GM19463 (cell line): ENCODE results near the gene SUMO4.
"Not testable (repeated sequence)": the region's sequence is repeated elsewhere in the genome, so short reads cannot be mapped to it uniquely, and the experiment has no call there.

Experiments
- ATAC-seq: cut with Tn5 transposase; IDR thresholded peaks from one replicate; pipeline ENCODE4 v1.9.1; 2021; ENCODE audit warnings: mild to moderate bottlenecking, moderate library complexity; ENCODE audit not compliant: unreplicated experiment

Gene SUMO4

DNA sequence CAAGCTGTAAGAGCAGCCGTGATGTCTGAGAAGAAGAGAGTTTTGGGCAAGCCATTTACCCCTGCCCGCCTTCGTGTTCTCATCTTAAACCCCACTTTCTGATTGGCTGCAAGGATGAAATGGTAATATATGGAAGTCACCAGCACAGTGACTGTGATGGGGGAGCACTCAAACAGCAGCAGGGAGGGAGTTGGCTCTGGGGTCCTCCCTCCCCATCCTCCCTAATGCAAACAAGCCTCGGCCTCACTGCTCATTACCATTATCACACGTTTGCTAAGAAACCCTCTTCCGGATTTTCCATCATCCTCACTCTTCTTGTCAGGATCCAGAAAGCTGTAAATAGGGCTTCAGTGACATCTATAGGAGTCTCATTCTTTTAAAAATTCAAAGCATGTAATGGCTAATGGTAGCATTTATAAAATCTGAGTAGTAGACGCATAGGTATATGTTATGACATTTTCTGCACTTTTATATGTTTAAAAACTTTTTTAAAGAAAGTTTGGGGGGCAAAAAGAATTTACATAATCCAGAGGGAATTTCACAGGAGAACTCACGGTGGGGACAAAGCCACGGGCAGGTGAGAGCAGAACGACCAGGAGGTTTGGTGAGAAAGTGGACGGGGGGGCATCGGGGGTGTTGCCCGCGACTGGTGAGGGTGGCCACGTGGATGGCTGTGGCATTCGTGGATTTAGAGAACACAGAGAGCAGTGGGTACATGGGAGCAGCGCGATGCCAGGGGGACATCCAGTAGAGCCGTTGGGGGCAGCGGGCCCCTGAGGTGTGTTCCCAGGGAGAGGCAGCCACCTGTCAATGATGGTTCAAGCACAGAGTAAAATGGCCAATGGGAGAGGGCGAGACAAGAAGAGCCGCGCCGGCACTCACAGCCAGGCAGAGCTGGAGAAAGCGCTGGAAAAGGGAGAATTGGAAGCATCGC, 29.6 kb downstream of the SUMO4 start:
- ATAC-seq: no peak

DNA sequence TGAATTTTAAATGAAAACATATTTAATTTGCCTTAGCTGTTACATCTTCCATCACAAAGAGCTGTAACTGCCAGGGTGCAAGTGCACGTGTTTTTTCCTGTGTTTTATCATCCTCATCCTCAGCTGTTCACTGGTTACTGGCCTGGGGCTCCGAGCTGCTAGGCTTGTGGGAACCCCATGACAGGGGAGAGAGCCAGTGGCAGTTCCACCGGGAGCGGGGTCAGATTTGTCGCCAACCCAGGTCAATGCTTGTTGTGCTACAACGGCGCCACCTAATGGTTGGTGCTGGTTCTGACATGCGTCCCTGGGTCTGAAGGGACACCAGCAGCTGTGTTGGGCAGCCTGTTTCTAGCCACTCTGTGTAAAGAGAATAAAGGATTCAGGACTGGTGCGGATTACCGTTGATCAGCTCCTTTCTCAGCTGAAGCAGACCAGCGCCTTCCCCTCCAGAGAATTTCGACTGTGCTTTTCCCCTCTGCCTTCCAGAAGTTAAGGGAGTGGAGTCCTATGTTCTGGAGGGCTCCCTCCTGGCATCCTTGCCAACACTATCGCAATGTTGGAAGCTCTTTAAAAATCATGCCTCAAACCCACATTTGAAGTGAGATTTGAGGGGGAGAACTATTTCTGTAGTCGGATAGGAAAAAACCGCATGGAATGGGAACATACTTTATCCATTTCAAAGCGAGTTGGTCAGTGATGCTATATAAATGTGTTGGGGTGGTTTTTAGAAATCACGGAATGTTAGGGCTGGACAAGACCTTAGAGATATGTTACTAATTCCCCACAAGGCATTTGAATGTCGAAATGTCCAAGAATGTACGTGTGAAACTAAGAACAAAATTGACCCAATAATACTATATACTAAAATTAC, 32.1 kb downstream of the SUMO4 start:
- peak; percentile 96 for ATAC-seq

DNA sequence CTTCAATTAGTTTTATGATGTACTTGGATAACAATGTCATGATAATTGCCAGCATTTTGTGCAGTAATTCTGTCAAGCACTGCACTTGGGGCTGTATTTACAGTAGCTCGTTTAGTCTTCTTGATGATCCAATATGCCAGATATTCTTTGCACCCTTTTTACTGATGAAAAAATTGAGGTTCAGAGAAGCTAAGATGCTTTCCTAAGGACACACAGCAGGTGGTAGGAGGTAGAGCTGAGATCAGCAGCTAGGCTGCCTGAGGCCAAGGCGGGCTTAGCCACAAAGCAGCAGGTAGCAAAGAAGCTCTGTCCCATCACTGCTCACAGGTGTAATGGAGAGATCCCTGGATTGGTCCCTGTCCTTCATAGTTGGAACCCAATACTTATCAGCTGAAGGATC, 33.3 kb downstream of the SUMO4 start:
- no peak for ATAC-seq

DNA sequence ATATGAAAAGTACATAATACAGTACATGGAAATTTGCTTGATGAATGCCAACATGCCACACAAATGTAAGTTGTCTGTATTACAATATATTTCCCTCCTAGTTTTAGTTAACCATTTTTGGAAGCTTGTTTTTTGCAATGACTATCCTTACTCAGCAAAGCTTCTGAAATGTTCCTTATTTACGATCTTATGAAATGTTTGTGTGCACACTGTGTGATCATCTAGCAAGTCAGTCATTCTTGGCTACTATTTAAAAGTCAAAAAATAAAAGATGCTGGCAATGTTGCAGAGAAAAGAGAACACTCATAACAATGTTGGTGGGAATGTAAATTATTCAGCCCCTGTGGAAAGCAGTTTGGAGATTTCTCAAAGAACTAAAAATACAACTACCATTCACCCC, 33.8 kb downstream of the SUMO4 start:
- ATAC-seq: no peak

DNA sequence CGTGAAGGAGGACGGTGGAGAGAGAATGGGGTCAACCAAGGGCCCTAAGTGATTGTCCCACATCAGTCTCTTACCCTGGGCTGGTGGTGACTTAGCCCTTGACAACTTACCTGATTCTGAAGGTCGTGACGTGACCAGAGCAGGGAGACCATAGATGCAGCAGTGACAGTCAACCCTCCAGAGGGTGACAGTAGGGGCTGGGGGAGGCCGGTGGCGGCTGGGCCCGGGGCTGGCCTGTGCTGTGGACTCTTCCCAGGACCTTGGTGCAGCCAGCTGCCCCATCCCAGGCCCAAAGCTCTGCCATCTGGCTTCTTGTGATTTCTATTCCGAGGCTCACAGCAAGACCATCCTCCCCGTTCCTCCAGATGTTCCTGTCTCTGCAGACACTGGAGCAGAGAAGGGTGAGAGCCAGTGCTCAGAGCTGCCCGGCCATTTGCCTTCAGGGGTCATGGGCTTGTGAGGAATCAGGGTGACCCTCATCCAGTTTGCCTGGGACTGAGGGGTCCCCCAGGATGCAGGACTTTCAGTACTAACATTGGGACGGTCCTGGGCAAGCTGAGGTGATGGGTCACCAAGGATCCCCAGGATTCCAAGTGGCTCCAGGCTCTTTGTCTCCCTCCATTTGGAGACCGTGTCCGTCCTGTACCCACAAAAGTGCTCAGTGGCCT, 36.0 kb downstream of the SUMO4 start:
- no peak for ATAC-seq

DNA sequence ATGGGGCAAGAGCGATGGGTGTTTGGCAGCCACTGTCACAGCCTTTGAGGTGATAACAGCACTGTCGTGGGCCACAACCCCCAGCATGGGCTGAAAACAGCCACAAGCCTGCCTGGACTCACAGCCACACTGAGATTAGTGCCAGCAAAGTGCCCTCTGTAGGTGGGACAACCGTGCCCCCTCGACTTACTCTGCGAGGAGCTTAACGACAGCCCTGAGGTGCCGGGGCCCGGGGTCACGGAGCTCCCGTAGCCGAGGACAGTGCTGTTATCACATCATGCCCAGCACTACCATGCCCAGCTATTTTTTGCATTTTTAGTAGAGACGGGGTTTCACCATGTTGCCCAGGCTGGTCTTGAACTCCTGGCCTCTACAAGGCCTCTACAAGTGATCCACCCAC, 36.6 kb downstream of the SUMO4 start:
- ATAC-seq: no peak

DNA sequence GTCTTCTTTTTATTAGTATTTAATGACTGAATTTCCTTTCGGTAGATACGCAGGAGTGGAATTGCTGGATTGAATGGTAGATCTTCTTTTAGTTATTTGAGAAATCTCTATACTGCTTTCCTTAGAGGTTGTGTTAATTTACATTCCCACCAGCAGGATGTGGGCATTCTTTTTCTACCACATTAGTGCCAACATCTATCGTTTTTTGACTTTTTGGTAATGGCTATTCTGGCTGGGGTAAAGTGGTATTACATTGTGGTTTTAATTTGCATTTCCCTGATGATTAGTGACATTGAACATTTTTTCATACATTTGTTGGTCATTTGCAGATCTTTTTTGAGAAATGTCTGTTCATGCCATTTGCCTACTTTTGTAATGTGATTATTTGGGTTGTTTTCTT, 37.1 kb downstream of the SUMO4 start:
- ATAC-seq: no peak

DNA sequence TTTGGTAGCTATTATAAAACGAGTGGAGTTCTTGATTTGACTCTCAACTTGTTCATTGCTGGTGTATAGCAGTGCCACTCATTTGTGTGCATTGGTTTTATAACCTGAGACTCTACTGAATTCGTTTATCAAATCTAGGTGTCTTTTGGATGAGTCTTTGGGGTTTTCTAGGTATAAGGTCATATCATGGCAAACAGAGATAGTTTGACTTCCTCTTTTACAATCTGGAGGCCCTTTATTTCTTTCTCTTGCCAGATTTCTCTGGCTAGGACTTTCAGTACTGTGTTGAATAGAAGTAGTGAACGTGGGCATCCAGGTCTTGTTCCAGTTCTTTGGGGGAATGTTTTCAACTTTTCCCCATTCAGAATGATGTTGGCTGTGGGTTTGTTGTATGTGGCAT, 38.8 kb downstream of the SUMO4 start:
- peak; percentile 68 for ATAC-seq

DNA sequence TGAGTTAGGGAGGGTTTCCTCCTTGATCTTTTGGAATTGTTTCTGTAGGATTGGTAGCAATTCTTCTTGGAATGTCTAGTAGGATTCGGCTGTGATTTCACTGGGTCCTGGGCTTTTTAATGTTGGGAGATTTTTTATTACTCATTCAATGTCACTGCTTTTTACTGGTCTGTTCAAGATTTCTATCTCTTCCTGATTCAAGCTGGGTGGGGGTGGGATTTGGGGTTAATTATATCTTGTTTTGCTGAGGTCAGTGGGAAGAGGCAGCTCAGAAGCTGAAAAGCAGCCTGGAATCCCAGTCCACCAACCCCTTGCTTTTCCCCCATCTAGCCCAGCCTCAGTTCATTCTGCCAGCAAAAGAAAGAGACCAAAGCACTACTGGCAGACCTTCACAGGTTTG, 39.6 kb downstream of the SUMO4 start:
- ATAC-seq: no peak

DNA sequence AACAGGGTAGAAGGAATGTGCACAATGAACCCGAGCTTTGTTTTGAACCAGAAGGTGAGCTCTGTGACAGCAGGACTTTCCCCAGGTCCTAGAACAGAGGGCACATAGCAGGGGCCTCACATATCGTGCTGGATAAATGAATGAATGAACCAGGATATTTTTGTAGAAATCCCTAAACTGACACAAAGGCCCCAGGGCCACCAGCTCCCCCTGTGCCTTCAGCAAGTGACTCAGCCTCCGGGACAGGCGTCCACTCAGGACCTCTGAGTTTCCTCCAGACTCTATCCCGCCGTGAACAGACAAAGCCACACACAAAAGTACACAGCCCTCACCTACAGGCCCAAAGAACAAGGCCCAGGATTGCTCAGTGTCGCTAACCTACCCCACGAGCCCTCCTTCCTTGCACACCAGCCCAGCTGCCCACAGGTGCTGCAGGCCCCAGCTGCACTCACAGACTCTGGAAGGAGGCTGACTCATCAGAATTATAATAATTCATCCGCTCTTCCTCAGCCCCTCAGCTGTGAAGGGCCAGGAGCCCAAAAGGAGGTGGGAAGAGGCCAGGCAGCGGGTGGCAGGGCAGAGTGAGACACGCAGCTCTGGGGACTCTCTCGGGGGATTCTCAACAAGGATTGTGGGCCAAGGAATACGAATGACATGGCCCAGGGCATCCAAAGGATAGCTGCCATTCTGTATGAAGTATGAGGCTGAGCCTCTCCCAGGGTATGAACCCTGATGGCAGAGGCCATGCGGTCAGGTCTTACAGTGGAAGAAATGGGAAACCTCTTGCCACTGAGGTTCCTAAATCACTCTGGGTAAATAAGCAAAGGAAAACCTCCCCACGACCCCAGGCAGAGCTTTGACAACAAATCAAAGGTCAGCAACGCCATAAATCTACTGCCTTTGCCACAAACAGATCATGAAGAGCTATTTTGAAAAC, 40.9 kb downstream of the SUMO4 start:
- ATAC-seq: no peak

DNA sequence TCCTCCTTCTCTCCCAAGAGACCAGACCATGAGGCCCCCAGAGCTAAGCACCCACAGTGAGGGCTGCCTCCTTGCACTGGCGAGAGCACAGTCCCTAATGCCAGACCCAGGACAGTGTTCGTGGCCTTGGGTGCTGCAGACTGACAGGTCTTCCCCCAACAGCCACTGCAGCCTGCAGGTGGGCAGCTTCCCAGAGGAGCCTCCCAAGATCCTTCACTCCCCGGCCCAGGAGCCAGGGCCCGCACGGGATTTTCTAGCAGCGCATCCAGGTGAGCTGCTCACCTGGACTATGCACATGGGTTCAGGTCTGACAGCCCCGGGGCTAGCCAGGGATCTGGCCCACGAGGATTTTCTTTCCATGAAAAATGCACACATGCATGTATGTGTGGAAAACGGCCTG, 41.7 kb downstream of the SUMO4 start:
- ATAC-seq: no peak

DNA sequence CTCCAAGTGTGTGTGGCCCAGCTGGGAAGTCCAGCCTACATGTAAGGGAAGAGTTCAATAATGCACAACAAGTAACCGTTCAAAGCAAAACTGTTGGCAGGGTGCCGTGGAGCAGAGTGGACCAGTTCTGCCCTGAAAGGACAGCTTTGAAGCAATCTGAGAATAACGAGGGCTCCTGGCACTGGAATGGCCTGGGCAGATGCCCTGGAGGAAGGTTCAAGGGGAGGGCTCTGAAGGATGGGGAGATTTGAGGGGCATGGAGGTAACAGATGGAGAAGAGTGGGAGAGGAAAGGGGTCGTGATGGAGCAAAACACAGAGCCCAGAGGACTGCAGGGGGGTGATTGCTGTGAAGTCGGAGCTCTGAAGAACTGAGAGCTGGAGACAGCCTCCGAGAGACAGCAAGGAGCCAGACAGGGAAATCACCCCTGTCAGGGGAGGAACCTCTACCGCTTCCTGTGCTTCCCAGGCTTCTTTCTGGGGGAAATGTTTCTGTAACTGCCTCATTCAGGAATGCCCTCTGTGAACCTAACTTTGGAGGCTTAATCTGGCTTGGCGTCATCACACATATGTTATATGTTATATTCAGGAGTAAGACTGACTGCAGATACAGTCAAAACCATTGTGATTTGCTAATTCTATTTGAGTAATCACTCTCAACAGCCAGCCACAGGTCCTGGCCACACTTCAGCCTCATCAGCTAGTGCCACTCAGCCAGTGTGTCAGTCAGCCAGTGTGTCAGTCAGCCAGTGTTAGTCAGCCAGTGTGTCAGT, 43.5 kb downstream of the SUMO4 start:
- ATAC-seq: no peak

DNA sequence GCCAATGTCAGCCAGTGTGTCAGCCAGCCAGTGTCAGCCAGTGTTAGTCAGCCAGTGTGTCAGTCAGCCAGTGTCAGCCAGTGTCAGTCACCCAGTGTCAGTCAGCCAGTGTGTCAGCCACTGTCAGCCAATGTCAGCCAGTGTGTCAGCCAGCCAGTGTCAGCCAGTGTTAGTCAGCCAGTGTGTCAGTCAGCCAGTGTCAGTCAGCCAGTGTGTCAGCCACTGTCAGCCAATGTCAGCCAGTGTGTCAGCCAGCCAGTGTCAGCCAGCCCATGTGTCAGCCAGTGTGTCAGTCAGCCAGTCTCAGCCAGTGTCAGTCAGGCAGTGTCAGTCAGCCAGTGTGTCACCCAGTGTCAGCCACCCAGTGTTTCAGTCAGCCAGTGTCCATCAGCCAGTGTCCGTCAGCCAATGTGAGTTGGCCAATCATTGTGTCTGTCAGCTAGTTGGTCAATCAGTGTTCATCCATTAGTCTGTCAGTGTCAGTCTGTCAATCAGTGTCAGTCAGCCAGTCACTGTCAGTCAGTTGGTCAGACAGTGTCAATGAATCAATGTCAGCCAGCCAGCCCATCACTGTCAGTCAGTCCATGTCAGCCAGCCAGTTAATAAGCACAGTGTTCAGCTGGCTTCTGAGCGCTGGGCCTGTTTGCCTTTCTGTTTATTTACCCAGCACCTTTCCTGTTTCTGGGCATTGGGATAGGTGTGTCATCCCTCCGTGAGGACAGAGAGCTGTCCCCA, 44.5 kb downstream of the SUMO4 start:
- ATAC-seq: not testable (repeated sequence)

DNA sequence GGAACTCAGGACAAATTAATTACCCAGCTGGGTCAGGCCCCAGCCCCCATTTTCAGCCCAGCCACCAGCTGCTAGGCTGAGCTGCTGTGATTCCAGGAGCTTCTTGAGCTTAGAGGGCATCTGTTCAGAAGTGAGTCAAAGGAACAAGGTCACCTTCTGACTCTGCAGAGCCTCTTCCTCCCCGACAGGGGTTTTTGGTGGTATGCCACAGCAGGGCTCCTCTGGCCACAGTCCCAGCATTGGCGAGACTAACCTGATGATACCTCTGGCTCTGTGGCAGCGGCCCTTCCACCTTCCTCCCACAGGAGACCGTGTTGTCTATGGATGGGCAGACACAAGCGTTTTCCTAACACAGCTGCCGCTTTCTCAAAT, 45.0 kb downstream of the SUMO4 start:
- no peak for ATAC-seq

DNA sequence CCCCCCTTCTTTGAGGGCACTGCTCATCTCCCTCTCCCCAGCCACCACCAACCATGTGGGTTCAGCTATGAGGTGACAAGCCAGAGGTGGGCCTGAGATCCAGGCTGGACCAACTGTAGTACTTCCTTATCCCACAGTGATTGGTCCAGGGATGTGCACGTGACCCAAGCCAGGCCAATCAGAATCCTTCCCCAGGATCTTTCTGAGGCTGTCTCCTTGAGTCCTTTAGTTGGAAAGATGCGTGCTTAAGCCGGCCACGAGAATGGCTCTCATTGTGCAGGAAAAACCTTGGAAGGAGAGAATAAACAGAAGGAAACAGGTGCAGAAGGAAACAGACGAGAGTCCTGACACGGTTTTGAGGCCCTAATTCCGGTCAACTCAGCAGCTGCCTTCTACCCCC, 45.5 kb downstream of the SUMO4 start:
- ATAC-seq: no peak

DNA sequence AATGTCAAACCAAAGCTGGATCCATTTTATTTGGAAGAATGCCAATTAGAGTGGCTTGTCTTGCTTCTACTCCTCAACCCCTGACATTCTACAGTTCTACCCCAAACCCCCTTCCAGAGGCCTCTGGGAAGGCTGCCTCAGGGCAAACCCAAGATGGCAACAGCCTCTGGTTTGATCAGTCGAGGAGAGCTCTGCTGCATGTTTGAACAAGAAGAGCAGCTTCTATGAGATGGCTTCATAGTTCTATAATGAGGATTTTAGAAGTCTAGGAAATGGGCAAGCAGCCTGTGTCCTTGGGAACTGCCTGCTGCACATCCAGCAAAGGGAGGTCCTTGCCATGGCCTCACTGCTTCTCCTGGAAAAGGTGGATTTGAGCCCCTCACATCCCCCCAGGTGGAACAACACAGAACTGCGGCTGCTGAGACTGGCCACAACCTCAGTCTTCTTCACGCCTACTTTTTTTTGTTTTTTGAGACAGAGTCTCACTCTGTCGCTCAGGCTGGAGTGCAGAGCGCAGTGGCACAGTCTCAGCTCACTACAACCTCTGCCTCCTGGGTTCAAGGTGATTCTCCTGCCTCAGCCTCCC, 46.8 kb downstream of the SUMO4 start:
- no peak for ATAC-seq

DNA sequence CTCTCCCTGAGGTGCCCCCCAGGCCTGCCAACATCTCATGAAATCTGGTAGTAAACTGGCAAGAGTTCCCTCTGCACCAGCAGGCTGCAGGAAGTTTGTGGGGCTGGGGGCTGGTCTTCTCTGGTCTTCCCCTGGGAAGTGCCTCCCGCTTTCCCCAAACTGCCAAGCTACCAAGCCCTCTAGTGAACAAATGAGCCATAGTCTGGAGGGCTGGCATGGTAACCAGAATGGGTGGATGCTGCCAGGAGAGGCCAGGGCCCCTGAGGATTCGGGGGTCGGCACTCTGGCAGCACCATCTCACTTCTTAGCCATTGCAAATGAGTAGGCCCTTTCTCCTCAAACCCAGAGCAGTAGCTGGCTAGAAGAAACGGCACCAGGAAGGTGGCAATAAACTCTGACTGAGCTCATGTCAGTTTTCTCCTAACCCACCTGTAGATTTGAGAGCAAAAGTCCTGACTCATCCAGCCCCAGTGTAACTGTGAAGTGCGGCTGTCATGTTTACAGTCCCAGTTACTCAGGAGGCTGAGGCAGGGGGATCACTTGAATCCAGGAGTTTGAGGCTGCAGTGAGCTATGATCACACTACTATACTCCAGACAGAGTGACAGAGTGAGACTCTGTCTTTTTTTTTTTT, 48.9 kb downstream of the SUMO4 start:
- no peak for ATAC-seq
